ENCODE measurements around the gene NHSL1.

The NHSL1 gene

GRCh38 chr6:138494312-138494711, 5.0 kb downstream of the NHSL1 start:
- no peak for DNase-seq

GRCh38 chr6:138493413-138493812, 5.9 kb downstream of the NHSL1 start:
- DNase-seq, result no peak

- DNase-seq, result no peak
Measured at GRCh38 chr6:138492871-138493270, 6.4 kb downstream of the NHSL1 start.

DNA sequence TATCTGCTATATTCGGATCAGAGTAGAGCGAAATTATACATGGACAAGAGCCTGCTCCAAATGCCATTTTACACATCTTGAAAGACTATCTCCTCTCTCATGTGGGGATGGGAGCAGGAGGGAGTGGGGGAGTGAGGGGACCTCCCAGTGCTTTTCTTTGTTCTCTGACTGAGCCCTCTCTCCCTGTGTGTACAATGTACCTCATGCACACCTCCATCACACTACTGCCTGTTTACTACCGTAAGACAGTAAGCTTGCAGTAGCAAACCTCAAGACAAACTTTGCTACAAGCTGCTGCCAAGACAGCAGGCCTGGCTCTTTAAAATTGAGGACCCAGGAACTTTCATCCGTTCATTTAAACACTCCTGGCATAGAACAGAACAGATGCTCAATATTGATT, 7.2 kb downstream of the NHSL1 start:
- no peak for DNase-seq

GRCh38 chr6:138491017-138491416, 8.3 kb downstream of the NHSL1 start:
- no peak for DNase-seq

- no peak for DNase-seq
Measured at GRCh38 chr6:138489846-138490245, 9.4 kb downstream of the NHSL1 start.

- no peak for DNase-seq
Measured at GRCh38 chr6:138487102-138487604, 12.1 kb downstream of the NHSL1 start.

GRCh38 chr6:138486249-138487101, 12.8 kb downstream of the NHSL1 start:
- DNase-seq, result no peak

- DNase-seq, result no peak
Measured at GRCh38 chr6:138485586-138486248, 13.6 kb downstream of the NHSL1 start.

DNA sequence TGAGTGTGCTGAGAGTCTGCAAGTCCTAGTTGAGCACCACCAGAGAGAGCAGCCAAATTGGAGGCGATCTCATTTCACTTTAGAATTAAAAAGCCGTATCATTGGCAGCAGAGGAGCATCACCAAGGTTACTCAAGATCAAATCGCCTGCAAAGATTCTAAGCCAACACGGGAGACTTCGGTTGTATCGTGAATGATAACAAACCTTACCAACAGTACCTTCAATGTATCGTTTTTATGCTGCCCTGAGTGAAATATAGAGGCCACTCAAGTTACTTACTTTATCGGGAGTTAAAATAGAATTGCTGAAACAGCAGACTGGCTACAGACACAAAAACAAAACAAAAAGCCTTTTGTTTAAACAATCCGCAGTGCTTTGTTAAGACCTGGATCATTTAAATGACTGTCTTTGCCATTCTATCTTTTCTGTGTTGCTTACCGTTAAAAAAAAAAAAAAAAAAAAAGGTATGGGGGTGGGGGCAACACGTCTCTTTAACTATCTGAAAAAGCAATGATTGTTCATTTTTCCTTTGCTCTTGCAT, 14.2 kb downstream of the NHSL1 start:
- no peak for DNase-seq

- no peak for DNase-seq
Measured at GRCh38 chr6:138484018-138484731, 15.1 kb downstream of the NHSL1 start.

DNA sequence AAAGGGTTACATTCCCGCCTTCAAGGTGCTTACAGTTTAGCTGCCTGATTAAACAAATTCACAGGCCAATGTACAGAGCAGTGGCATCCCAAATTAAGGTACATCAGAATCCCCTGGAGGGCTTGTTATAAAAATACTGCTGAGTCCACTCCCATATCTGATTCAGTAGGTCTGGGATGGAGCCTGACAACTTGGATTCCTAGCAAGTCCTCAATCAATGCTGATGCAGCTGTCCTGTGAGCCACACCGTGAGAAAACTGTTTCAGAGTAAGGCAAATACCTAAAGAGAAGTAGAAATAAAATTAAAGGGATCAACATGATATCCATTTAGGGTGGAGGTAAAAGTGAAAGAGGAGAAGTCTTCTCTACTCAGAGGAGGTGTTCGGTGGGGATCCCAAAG, 16.5 kb downstream of the NHSL1 start:
- no peak for DNase-seq

DNA sequence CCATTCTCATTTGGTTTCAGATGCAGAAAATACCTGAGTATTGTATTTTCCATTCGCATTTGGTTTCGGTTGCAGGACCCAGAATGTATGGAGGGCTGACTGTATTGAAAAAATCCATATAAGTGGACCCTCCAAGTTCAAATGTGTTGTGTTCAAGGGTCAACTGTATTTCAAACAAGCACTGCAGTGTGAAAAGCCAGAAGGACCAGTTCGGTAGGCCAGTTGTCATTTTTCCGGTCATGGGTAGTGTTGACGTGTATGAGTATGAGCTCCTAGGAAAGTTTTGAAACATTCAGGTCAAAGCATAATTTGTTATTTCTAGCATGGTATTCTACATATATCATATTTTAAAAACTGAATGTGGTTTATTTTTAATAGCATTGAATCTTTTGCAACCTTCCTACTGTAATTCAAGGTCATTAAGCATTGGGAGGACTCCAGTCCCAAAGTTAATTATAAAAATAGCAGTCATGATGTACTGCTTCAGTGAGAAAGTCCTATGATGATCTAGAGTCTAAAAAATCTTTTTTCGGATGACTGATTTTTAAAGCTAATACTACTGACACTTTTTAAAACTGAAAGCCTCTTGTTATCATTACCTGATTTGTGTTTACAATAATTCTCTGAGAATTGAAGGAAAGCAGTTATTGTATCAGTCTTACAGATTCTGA, 18.9 kb downstream of the NHSL1 start:
- DNase-seq, result no peak

DNA sequence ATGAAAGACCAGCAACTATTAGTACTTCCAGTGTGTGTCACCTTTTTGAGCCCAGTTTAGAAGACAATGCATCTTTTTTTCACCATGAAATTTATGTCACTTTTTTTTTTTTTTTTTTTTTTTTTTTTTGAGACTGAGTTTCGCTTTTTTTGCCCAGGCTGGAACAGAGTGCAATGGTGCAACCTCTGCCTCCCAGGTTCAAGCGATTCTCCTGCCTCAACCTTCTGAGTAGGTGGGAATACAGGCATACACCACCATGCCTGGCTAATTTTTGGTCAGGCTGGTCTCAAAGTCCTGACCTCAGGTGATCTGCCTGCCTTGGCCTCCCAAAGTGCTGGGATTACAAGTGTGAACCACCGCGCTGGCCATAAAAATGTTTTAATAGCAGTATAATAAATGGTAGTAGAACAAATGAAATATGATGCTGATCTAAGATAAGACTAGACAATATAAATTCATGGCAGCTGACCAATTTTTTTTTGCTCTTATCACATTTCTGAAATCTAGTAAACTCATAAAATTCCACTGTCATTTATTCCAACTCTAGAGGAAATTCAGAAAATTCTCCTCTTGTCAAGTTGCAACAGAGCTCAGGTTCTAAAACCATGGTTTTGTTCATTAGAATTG, 21.3 kb downstream of the NHSL1 start:
- DNase-seq, result no peak

DNA sequence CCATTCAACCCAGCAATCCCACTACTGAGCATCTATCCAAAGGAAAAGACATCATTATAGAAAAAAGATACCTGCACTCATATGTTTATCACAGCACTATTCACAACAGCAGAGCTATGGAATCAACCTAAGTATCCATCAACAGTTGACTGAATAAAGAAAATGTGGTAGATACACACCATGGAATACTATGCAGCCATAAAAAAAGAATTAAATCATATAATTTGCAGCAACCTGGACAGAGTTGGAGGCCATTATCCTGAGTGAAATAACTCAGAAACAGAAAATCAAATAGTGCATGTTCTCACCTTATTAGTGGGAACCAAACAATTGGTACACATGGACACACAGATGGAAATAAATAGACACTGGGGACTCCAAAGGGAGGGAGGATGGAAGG, 23.2 kb downstream of the NHSL1 start:
- no peak for DNase-seq

GRCh38 chr6:138473144-138473543, 26.1 kb downstream of the NHSL1 start:
- no peak for DNase-seq

DNA sequence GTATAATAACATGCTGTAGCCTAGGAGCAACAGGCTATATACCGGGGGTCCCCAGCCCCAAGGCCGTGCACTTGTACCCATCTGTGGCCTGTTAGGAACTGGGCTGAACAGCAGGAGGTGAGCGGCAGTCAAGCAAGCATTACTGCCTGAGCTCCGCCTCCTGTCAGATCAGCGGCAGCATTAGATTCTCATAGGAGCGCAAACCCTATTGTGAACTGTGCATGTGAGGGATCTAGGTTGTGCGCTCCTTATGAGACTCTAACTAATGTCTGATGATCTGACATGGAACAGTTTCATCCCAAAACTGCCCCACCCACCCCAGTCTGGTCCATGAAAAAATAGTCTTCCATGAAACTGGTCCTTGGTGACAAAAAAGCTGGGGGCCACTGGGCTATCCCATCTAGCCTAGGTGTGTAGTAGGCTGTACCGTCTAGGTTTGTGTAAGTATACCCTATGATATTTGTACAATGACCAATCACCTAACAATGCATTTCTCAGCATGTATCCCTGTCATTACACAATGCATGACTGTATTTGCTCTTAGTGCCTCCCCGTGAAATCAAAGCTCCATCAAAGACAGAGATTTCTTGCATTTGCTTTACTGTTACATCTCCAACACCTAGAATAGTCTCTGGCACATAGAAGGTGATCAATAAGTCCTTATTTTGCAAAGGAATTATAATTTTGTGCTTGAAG, 30.8 kb downstream of the NHSL1 start:
- no peak for DNase-seq

- DNase-seq, result no peak
Measured at GRCh38 chr6:138467901-138468300, 31.4 kb downstream of the NHSL1 start.

GRCh38 chr6:138465007-138465645, 34.2 kb downstream of the NHSL1 start:
- no peak for DNase-seq

- DNase-seq, result no peak
Measured at GRCh38 chr6:138464085-138464484, 35.2 kb downstream of the NHSL1 start.

DNA sequence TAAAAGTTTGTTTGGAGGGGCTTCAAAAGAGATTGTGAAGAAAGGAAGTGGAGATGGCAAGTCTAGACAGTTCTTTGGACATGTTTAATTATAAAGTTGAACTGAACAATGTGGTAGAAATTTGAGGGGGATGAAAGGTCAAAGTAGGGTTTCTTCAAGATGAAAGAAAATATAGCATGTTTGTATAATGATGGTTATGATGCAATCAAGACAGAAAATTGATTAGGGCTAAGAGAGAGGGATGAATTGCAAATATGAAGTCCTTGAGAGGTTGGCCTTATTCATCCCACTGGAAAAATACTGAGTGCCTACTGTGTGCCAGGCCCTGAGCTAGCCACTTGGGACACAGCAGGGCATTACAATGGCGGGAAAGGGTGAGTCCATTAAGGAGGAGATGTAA, 37.6 kb downstream of the NHSL1 start:
- no peak for DNase-seq
